DOHH2 (cell line): ENCODE data around the gene OR9Q1.

Source experiments
- H3F3A ChIP-seq: fragments of 200-600 bp; sonication (generic), shearing (Covaris generic); 2 replicates; pipeline ENCODE4 v1.6.0; 2016; ENCODE audit warnings: antibody characterized with exemption, mild to moderate bottlenecking; ENCODE audit not compliant: control insufficient read depth, insufficient read depth
- H3K27ac ChIP-seq: fragments of 200-600 bp; sonication (generic); 2 replicates; pipeline ENCODE4 v1.5.1; 2014; ENCODE audit warnings: low read depth, mild to moderate bottlenecking, low read length, moderate library complexity
- H3K27me3 ChIP-seq: fragments of 200-600 bp; sonication (generic); 2 replicates; pipeline ENCODE4 v1.6.1; 2014; ENCODE audit warnings: mild to moderate bottlenecking, low read length, mixed read lengths; ENCODE audit not compliant: control insufficient read depth
- H3K36me3 ChIP-seq: fragments of 200-600 bp; sonication (generic); 2 replicates; pipeline ENCODE4 v1.6.1; 2014; ENCODE audit warnings: mild to moderate bottlenecking, low read length, moderate library complexity, mixed read lengths; ENCODE audit not compliant: control insufficient read depth
- H3K4me1 ChIP-seq: fragments of 200-600 bp; sonication (generic); 2 replicates; pipeline ENCODE4 v1.6.1; 2014; ENCODE audit warnings: mild to moderate bottlenecking, low read length, mixed read lengths; ENCODE audit not compliant: control insufficient read depth
- H3K4me2 ChIP-seq: fragments of 200-600 bp; sonication (generic); 2 replicates; pipeline ENCODE4 v1.6.0; 2014; ENCODE audit warnings: mild to moderate bottlenecking, low read length, moderate library complexity
- H3K4me3 ChIP-seq: fragments of 200-600 bp; sonication (generic); 2 replicates; pipeline ENCODE4 v1.5.1; 2014; ENCODE audit warnings: mild to moderate bottlenecking, low read length, mixed read lengths
- H3K79me2 ChIP-seq: fragments of 200-600 bp; sonication (generic); 2 replicates; pipeline ENCODE4 v1.6.1; 2014; ENCODE audit warnings: mild to moderate bottlenecking, low read length, mixed read lengths; ENCODE audit not compliant: control insufficient read depth
- H3K9me2 ChIP-seq: fragments of 200-600 bp; sonication (generic); replicated peaks from 2 replicates; pipeline ENCODE4 v1.6.1; 2014; ENCODE audit warnings: mild to moderate bottlenecking, low read length, mixed read lengths; ENCODE audit not compliant: control insufficient read depth
- H3K9me3 ChIP-seq: fragments of 200-600 bp; sonication (generic); 2 replicates; pipeline ENCODE4 v1.6.1; 2014; ENCODE audit warnings: antibody characterized with exemption, low read length, mixed read lengths; ENCODE audit not compliant: control insufficient read depth, insufficient read depth
- H4K20me1 ChIP-seq: fragments of 200-600 bp; sonication (generic); 2 replicates; pipeline ENCODE4 v1.6.0; 2014; ENCODE audit warnings: low read depth, mild to moderate bottlenecking, antibody characterized with exemption, low read length, moderate library complexity; ENCODE audit not compliant: control insufficient read depth, insufficient read depth
- EZH2phosphoT487 ChIP-seq: fragments of 200-600 bp; sonication (generic); IDR thresholded peaks from 2 replicates; pipeline ENCODE4 v1.6.1; 2017; ENCODE audit warnings: borderline replicate concordance, mild to moderate bottlenecking, antibody characterized with exemption, low read length, moderate library complexity, mixed read lengths
- TF ChIP-seq, protein P1 (sequence below): fragments of 200-600 bp; sonication (generic); IDR thresholded peaks from one replicate; pipeline ENCODE4 v1.5.1; 2014; ENCODE audit warnings: antibody characterized with exemption, mild to moderate bottlenecking, low read depth, low read length; ENCODE audit not compliant: poor library complexity, severe bottlenecking

The OR9Q1 gene, protein sequence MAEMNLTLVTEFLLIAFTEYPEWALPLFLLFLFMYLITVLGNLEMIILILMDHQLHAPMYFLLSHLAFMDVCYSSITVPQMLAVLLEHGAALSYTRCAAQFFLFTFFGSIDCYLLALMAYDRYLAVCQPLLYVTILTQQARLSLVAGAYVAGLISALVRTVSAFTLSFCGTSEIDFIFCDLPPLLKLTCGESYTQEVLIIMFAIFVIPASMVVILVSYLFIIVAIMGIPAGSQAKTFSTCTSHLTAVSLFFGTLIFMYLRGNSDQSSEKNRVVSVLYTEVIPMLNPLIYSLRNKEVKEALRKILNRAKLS

DNA sequence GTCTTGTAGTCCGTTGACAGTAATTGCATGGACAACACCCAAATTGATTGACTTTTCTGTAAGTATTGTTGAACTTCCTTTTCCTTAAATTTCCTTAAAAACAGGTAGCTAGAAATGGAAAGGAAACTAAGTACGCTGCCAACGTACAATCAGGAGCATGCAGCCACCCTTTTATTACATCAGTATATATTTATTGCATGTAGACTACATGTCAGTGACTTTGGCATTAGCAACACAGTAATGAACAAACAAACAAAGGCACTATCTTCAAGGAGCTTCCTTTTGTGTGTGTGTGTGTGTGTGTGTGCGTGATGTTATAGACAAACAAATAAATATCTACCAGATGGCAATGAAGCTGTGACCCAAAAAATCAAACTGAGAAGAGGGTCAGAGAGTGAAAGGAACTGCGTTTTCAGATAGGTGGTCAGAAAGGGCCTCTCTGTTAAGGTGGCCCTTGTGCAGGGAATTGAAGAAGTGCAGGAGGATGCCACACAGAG lies at the start of gene OR9Q1:
Gene OR9Q1 (plus strand): TSS at position 447 of the 497 bp plus-strand sequence. CDS start 155,564 bp downstream, outside the sequence.
- no peak for TF ChIP-seq EZH2phosphoT487
- TF ChIP-seq, protein P1, sequence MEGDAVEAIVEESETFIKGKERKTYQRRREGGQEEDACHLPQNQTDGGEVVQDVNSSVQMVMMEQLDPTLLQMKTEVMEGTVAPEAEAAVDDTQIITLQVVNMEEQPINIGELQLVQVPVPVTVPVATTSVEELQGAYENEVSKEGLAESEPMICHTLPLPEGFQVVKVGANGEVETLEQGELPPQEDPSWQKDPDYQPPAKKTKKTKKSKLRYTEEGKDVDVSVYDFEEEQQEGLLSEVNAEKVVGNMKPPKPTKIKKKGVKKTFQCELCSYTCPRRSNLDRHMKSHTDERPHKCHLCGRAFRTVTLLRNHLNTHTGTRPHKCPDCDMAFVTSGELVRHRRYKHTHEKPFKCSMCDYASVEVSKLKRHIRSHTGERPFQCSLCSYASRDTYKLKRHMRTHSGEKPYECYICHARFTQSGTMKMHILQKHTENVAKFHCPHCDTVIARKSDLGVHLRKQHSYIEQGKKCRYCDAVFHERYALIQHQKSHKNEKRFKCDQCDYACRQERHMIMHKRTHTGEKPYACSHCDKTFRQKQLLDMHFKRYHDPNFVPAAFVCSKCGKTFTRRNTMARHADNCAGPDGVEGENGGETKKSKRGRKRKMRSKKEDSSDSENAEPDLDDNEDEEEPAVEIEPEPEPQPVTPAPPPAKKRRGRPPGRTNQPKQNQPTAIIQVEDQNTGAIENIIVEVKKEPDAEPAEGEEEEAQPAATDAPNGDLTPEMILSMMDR, result no peak
- Histone ChIP-seq H3K4me2 (no peak within 1 kb of the TSS), H3K27me3 (no peaks in the 10 kb centered on the region), H3K4me3 (no peak within 1 kb of the TSS), H3K79me2 (no peaks in the 10 kb centered on the region), H3K9me3 (no peaks in the 10 kb centered on the region), H3K36me3 (no peaks in the 10 kb centered on the region), H3K27ac (no peak within 1 kb of the TSS), H3K9me2 (no peaks in the 10 kb centered on the region), H3F3A (no peaks in the 10 kb centered on the region), H4K20me1 (no peaks in the 10 kb centered on the region), H3K4me1 (no peaks in the 10 kb centered on the region)

DNA sequence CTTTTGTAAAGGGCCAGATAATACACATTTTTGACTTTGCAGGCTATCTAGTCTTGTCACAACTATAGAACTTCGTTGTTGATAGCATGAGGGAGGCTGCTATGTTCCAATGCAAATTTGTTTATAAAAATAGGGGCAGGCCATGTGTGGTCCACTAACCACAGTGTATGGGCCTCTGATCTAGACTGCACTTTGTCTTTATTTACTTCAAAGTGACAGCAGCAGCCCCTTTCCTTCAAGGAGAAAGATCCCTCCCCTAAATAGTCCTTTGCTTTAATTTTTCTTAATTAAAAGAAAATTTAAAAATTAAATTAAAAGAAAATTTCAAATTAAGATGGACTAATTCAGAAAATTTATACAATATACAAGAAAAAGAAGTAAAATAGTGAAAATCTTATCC lies 49.5 kb upstream of the OR9Q1 start:
- TF ChIP-seq EZH2phosphoT487, result no peak
- TF ChIP-seq, protein P1, result no peak
- H3K27ac ChIP-seq, result no peak overlapping the region

DNA sequence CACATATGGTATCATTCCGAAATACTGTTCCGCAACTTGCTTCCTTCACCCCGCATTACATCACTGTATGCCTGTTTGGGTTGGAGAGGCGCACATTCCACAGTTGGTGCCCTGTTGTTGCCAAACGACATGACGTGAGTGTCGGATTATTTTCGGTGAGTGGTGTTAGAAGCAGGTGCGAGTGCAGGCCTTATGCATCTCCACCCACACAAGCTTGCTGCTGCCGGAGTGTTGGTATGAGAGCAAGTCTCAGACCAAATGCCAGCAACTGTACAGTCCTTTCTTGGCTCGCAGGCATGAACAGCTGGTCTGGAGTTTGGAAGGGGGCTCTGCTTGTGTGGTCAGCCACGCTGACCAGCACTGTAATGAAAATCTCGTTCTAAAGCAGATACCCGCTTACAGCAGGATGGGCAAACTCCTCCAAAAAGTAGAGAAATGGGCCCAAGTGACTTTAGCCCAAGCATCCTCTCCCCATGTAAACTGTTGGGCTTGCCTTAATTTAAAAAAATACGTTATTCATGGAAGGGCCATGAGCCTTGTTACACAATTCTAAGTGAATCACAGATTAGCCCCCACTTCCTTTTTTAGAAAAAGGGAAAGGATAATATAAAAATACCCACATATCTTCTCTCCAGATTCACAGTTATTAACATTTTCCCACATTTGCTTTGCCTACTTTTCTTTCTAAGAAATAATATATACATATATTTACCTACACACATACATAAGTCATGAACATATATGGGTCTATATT lies 48.7 kb upstream of the OR9Q1 start:
- Histone ChIP-seq H3K36me3 (no peaks in the 10 kb centered on the region), H3K4me2 (no peak overlapping the region), H3K79me2 (no peaks in the 10 kb centered on the region), H4K20me1 (no peaks in the 10 kb centered on the region), H3K4me3 (no peak overlapping the region), H3K4me1 (no peaks in the 10 kb centered on the region), H3K9me2 (no peaks in the 10 kb centered on the region), H3K27me3 (no peaks in the 10 kb centered on the region), H3F3A (no peaks in the 10 kb centered on the region), H3K9me3 (no peaks in the 10 kb centered on the region), H3K27ac (no peak overlapping the region)
- TF ChIP-seq, protein P1, result no peak
- no peak for TF ChIP-seq EZH2phosphoT487

More for the DNA sequence above, 49.5 kb upstream of the OR9Q1 start:
- H3K9me2 ChIP-seq, result no peaks in the 10 kb centered on the region
- no peaks in the 10 kb centered on the region for H3K27me3 ChIP-seq
- H3K36me3 ChIP-seq, result no peaks in the 10 kb centered on the region
- H3K9me3 ChIP-seq, result no peaks in the 10 kb centered on the region
- H4K20me1 ChIP-seq, result no peaks in the 10 kb centered on the region
- no peaks in the 10 kb centered on the region for H3F3A ChIP-seq
- H3K4me3 ChIP-seq, result no peak overlapping the region
- no peaks in the 10 kb centered on the region for H3K79me2 ChIP-seq
- no peaks in the 10 kb centered on the region for H3K4me1 ChIP-seq
- H3K4me2 ChIP-seq, result no peak overlapping the region
